ENCODE results near the gene IMMT. TPM values are rescaled to one million over a fixed set of nuclear protein-coding genes. Genes with fewer than 3 reads are reported as not detected.

Gene IMMT
- total and polyA plus RNA-seq, 8 donors = 66.8 to 94.1 (median 82.6) TPM

- Histone ChIP-seq H3K27ac (no peak overlapping the region), H3K9me3 (no peaks in the 10 kb centered on the region), H3K4me1 (peaks cover 0 to 3% of the 10 kb centered on the region in 2 donors), H3K36me3 (no peaks in the 10 kb centered on the region), H3K27me3 (no peaks in the 10 kb centered on the region), H3K4me3 (no peak overlapping the region)
- no peak for TF ChIP-seq CTCF (IDR thresholded peaks at IDR 0.05)
- ATAC-seq (no peak), DNase-seq (no peak)
- intact Hi-C loops (cut with DNase I) = no loop called here
Observed at GRCh38 chr2:86241611-86242010, 46.3 kb upstream of the IMMT start.

GRCh38 chr2:86240251-86240650 lies 45.0 kb upstream of the IMMT start:
- H3K4me3 ChIP-seq = no peak overlapping the region
- no peaks in the 10 kb centered on the region for H3K27me3 ChIP-seq
- TF ChIP-seq CTCF (IDR thresholded peaks at IDR 0.05) = no peak
- ATAC-seq (no peak), DNase-seq (no peak)
- H3K9me3 ChIP-seq = no peaks in the 10 kb centered on the region
- H3K4me1 ChIP-seq = peaks cover 0 to 3% of the 10 kb centered on the region in 2 donors
- intact Hi-C loops (cut with DNase I) = no loop called here
- H3K27ac ChIP-seq = no peak overlapping the region
- no peaks in the 10 kb centered on the region for H3K36me3 ChIP-seq

- no peak for ATAC-seq
- H3K36me3 ChIP-seq = no peaks in the 10 kb centered on the region
- no peaks in the 10 kb centered on the region for H3K9me3 ChIP-seq
- no peak for TF ChIP-seq CTCF (IDR thresholded peaks at IDR 0.05)
- no peak overlapping the region for H3K27ac ChIP-seq
- H3K4me1 ChIP-seq = peaks cover 0 to 3% of the 10 kb centered on the region in 2 donors
- intact Hi-C loops (cut with DNase I) = no loop called here
- H3K27me3 ChIP-seq = no peaks in the 10 kb centered on the region
- DNase-seq = no peak
- no peak overlapping the region for H3K4me3 ChIP-seq
Observed at GRCh38 chr2:86239745-86240144, 44.5 kb upstream of the IMMT start.

GRCh38 chr2:86239326-86239725 lies 44.1 kb upstream of the IMMT start:
- Histone ChIP-seq H3K4me3 (no peak overlapping the region), H3K27ac (no peak overlapping the region), H3K27me3 (no peaks in the 10 kb centered on the region), H3K4me1 (peaks cover 0 to 3% of the 10 kb centered on the region in 2 donors), H3K9me3 (no peaks in the 10 kb centered on the region), H3K36me3 (no peaks in the 10 kb centered on the region)
- ATAC-seq (no peak), DNase-seq (no peak)
- TF ChIP-seq CTCF (IDR thresholded peaks at IDR 0.05) = no peak
- intact Hi-C loops (cut with DNase I) = no loop called here

- H3K27ac ChIP-seq = no peak overlapping the region
- ATAC-seq (no peak), DNase-seq (no peak)
- H3K4me3 ChIP-seq = no peak overlapping the region
- intact Hi-C loops (cut with DNase I) = no loop called here
- H3K9me3 ChIP-seq = no peaks in the 10 kb centered on the region
- no peaks in the 10 kb centered on the region for H3K4me1 ChIP-seq
- H3K36me3 ChIP-seq = no peaks in the 10 kb centered on the region
- no peak for TF ChIP-seq CTCF (IDR thresholded peaks at IDR 0.05)
- no peaks in the 10 kb centered on the region for H3K27me3 ChIP-seq
Observed at GRCh38 chr2:86238354-86238753, 43.1 kb upstream of the IMMT start.

All from left lung (tissue), 10 donors.